TTC549 (cell line): ENCODE data around the gene RPSA.
"Not testable (repeated sequence)": the region's sequence is repeated elsewhere in the genome, so short reads cannot be mapped to it uniquely, and the experiment has no call there.

ENCODE experiments used
- FAIRE-seq: peaks from 2 replicates; lab custom pipeline; 2012; peaks lifted over from hg19 to GRCh38; lab: Jason Lieb, UNC

The RPSA gene

DNA sequence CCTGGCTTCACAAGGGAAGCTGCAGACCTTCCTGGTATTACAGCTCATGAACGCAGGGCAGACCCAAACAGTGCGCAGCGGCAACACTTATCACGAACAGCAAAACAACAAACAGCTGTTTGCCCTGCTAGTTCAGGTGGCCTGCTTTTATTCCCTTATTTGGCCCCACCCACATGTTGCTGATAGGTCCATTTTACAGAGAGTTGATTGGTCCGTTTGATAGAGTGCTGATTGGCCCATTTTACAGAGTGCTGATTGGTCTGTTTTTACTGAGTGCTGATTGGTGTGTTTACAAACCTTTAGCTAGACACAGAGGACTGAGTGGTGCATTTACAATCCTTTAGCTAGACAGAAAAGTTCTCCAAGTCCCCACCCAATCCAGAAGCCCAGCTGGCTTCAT lies 52.1 kb downstream of the RPSA start:
- FAIRE-seq = not testable (repeated sequence)

DNA sequence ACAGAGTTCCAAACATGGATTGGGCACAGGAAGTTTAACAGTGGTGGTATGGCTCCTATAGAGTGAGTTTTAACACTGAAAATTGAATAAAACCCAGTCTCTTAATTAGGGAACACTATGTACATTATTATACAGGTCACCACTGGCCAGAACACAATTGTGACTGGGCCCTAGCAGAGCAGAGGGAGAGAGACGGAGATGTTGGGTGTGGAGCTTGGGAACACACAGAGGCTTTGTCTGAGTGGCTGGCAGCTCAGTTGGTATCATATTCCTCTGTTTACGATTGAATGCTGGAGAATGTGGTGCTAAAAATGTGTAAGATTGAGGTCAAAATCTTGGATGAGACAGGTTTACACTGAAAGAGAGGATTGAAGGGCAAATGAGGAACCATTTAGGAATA lies 54.2 kb downstream of the RPSA start:
- FAIRE-seq = no peak
